Measurements from ENCODE around the gene ARRB1. TPM values are rescaled to one million over a fixed set of nuclear protein-coding genes. Genes with fewer than 3 reads are reported as not detected.
"Not testable (repeated sequence)": the region's sequence is repeated elsewhere in the genome, so short reads cannot be mapped to it uniquely, and the experiment has no call there.

The ARRB1 gene
- total RNA-seq, 1 donor from 2014 or later: 33.1 TPM

DNA sequence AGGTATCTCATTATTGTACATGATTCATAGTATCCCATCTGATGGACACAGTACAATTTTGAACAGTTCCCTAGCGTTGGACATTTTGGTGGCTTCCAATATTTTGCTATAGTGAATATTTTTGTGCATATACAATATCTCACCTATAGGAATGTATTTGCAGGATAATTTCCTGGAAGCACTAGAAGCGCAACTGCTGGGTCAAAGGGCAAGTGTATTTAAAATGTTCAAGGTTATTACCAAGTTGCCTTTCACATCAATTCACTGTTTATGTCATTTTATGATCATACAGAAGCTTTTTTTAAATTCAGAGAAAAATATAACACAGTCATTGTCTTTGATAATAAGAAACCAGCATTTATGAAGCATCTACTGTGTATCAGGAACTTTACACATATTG lies 28.8 kb upstream of the ARRB1 start:
- H3K9me3 ChIP-seq: no peaks in the 10 kb centered on the region
- H3K36me3 ChIP-seq: no peaks in the 10 kb centered on the region
- H3K4me1 ChIP-seq: no peaks in the 10 kb centered on the region
- intact Hi-C loops (cut with DNase I): no loop called here
- TF ChIP-seq, protein P1, sequence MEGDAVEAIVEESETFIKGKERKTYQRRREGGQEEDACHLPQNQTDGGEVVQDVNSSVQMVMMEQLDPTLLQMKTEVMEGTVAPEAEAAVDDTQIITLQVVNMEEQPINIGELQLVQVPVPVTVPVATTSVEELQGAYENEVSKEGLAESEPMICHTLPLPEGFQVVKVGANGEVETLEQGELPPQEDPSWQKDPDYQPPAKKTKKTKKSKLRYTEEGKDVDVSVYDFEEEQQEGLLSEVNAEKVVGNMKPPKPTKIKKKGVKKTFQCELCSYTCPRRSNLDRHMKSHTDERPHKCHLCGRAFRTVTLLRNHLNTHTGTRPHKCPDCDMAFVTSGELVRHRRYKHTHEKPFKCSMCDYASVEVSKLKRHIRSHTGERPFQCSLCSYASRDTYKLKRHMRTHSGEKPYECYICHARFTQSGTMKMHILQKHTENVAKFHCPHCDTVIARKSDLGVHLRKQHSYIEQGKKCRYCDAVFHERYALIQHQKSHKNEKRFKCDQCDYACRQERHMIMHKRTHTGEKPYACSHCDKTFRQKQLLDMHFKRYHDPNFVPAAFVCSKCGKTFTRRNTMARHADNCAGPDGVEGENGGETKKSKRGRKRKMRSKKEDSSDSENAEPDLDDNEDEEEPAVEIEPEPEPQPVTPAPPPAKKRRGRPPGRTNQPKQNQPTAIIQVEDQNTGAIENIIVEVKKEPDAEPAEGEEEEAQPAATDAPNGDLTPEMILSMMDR (IDR thresholded peaks at IDR 0.05): no peak
- TF ChIP-seq POLR2AphosphoS5 (IDR thresholded peaks at IDR 0.05; ENCODE audit: insufficient read depth in 1 of 2, low read depth in 1 of 2) (no peak), POLR2A (IDR thresholded peaks at IDR 0.05) (no peak)
- no peak overlapping the region for H3K4me3 ChIP-seq
- no peaks in the 10 kb centered on the region for H3K27me3 ChIP-seq
- no peak for DNase-seq (ENCODE audit: extremely low spot score in 2 of 2)
- H3K27ac ChIP-seq: no peak overlapping the region

GRCh38 chr11:75378776-75379175 lies 27.3 kb upstream of the ARRB1 start:
- intact Hi-C loops (cut with DNase I); DNase-seq (ENCODE audit: extremely low spot score in 2 of 2); H3K27ac ChIP-seq; H3K4me1 ChIP-seq; H3K4me3 ChIP-seq; H3K27me3 ChIP-seq; H3K36me3 ChIP-seq; H3K9me3 ChIP-seq: not testable (repeated sequence)

GRCh38 chr11:75376175-75376574 lies 24.7 kb upstream of the ARRB1 start:
- Histone ChIP-seq H3K36me3 (no peaks in the 10 kb centered on the region), H3K27me3 (no peaks in the 10 kb centered on the region), H3K4me1 (peaks cover 11% of the 10 kb centered on the region), H3K27ac (no peak overlapping the region), H3K4me3 (no peak overlapping the region), H3K9me3 (no peaks in the 10 kb centered on the region)
- no peak for TF ChIP-seq POLR2A (IDR thresholded peaks at IDR 0.05)
- TF ChIP-seq, protein P1 (IDR thresholded peaks at IDR 0.05): no peak
- no peak for DNase-seq (ENCODE audit: extremely low spot score in 2 of 2)
- intact Hi-C loops (cut with DNase I): no loop called here

GRCh38 chr11:75375626-75376025 lies 24.2 kb upstream of the ARRB1 start:
- Histone ChIP-seq H3K27me3 (no peaks in the 10 kb centered on the region), H3K27ac (no peak overlapping the region), H3K9me3 (no peaks in the 10 kb centered on the region), H3K4me3 (no peak overlapping the region), H3K4me1 (peaks cover 11% of the 10 kb centered on the region), H3K36me3 (no peaks in the 10 kb centered on the region)
- intact Hi-C loops (cut with DNase I): no loop called here
- DNase-seq (ENCODE audit: extremely low spot score in 2 of 2): no peak
- TF ChIP-seq POLR2AphosphoS5 (IDR thresholded peaks at IDR 0.05; ENCODE audit: insufficient read depth in 1 of 2, low read depth in 1 of 2) (no peak), POLR2A (IDR thresholded peaks at IDR 0.05) (no peak)
- TF ChIP-seq, protein P1 (IDR thresholded peaks at IDR 0.05): no peak

GRCh38 chr11:75374646-75375045 lies 23.2 kb upstream of the ARRB1 start:
- H3K27ac ChIP-seq: no peak overlapping the region
- no peaks in the 10 kb centered on the region for H3K9me3 ChIP-seq
- no peaks in the 10 kb centered on the region for H3K36me3 ChIP-seq
- H3K4me3 ChIP-seq: no peak overlapping the region
- H3K27me3 ChIP-seq: no peaks in the 10 kb centered on the region
- TF ChIP-seq, protein P1 (IDR thresholded peaks at IDR 0.05): no peak
- no peak for TF ChIP-seq POLR2A (IDR thresholded peaks at IDR 0.05)
- TF ChIP-seq POLR2AphosphoS5 (IDR thresholded peaks at IDR 0.05; ENCODE audit: insufficient read depth in 1 of 2, low read depth in 1 of 2): no peak
- H3K4me1 ChIP-seq: peaks cover 11% of the 10 kb centered on the region
- intact Hi-C loops (cut with DNase I): no loop called here
- no peak for DNase-seq (ENCODE audit: extremely low spot score in 2 of 2)

- intact Hi-C loops (cut with DNase I): no loop called here
Observed at GRCh38 chr11:75373201-75373600, 21.7 kb upstream of the ARRB1 start.

More at GRCh38 chr11:75373201-75373600, 21.7 kb upstream of the ARRB1 start:
- TF ChIP-seq, protein P1 (IDR thresholded peaks at IDR 0.05): no peak
- no peak for TF ChIP-seq POLR2AphosphoS5 (IDR thresholded peaks at IDR 0.05; ENCODE audit: insufficient read depth in 1 of 2, low read depth in 1 of 2)
- no peak for TF ChIP-seq POLR2A (IDR thresholded peaks at IDR 0.05)
- Histone ChIP-seq H3K9me3 (no peaks in the 10 kb centered on the region), H3K27me3 (no peaks in the 10 kb centered on the region), H3K4me3 (no peak overlapping the region), H3K27ac (no peak overlapping the region), H3K36me3 (no peaks in the 10 kb centered on the region), H3K4me1 (peaks cover 11% of the 10 kb centered on the region)
- no peak for DNase-seq (ENCODE audit: extremely low spot score in 2 of 2)
